C4-2B (cell line): Measurements from ENCODE around the gene USP43.

Experiments
- CTCF ChIP-seq: fragments of 450-650 bp; conservative IDR thresholded peaks from 2 replicates; pipeline ENCODE4 v1.5.1; 2017; ENCODE audit warnings: mild to moderate bottlenecking
- ZFX ChIP-seq: fragments of 450-650 bp; IDR thresholded peaks from 2 replicates; pipeline ENCODE4 v1.6.1; 2017

- no peak for TF ChIP-seq CTCF
- no peak for TF ChIP-seq ZFX
Measured at GRCh38 chr17:9763643-9764042, 118.3 kb downstream of the USP43 start.
